ENCODE data around the gene CDH11. TPM values are rescaled to one million over a fixed set of nuclear protein-coding genes. Genes with fewer than 3 reads are reported as not detected.

Gene CDH11
- total RNA-seq, 1 donor from 2014 or later: 31.7 TPM

DNA sequence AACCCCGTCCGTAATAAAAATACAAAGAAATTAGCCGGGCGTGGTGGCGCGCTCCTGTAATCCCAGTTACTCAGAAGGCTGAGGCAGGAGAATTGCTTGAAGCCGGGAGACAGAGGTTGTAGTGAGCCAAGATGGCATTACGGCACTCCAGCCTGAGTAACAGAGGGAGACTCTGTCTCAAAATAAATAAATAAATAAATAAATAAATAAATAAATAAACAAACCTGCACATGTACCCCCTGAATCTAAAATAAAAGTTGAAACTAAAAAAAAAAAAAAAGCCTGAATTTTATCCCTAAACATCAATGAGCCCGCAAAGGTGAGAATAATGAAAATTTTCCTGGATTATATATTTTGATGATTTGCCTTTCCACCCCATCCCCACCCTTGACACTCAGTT is 124.7 kb downstream of the CDH11 start:
- TF ChIP-seq, protein P1, sequence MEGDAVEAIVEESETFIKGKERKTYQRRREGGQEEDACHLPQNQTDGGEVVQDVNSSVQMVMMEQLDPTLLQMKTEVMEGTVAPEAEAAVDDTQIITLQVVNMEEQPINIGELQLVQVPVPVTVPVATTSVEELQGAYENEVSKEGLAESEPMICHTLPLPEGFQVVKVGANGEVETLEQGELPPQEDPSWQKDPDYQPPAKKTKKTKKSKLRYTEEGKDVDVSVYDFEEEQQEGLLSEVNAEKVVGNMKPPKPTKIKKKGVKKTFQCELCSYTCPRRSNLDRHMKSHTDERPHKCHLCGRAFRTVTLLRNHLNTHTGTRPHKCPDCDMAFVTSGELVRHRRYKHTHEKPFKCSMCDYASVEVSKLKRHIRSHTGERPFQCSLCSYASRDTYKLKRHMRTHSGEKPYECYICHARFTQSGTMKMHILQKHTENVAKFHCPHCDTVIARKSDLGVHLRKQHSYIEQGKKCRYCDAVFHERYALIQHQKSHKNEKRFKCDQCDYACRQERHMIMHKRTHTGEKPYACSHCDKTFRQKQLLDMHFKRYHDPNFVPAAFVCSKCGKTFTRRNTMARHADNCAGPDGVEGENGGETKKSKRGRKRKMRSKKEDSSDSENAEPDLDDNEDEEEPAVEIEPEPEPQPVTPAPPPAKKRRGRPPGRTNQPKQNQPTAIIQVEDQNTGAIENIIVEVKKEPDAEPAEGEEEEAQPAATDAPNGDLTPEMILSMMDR (conservative IDR thresholded peaks at IDR 0.05): no peak
- Mint-ChIP-seq H3K4me3 (no peak overlapping the region), H3K27ac (ENCODE audit: unreplicated experiment) (no peak overlapping the region), H3K27me3 (ENCODE audit: low read depth) (no peaks in the 10 kb centered on the region), H3K4me1 (no peaks in the 10 kb centered on the region), H3K36me3 (ENCODE audit: low read depth) (no peaks in the 10 kb centered on the region), H3K9me3 (no peaks in the 10 kb centered on the region)
- no peak for DNase-seq (ENCODE audit: low read depth, low spot score)

- Mint-ChIP-seq H3K27me3 (ENCODE audit: low read depth) (no peaks in the 10 kb centered on the region), H3K9me3 (no peaks in the 10 kb centered on the region), H3K4me1 (no peaks in the 10 kb centered on the region), H3K4me3 (no peak overlapping the region), H3K36me3 (ENCODE audit: low read depth) (no peaks in the 10 kb centered on the region), H3K27ac (ENCODE audit: unreplicated experiment) (no peak overlapping the region)
- TF ChIP-seq, protein P1 (conservative IDR thresholded peaks at IDR 0.05): no peak
- no peak for DNase-seq (ENCODE audit: low read depth, low spot score)
Observed at GRCh38 chr16:64996641-64997040, 125.2 kb downstream of the CDH11 start.

DNA sequence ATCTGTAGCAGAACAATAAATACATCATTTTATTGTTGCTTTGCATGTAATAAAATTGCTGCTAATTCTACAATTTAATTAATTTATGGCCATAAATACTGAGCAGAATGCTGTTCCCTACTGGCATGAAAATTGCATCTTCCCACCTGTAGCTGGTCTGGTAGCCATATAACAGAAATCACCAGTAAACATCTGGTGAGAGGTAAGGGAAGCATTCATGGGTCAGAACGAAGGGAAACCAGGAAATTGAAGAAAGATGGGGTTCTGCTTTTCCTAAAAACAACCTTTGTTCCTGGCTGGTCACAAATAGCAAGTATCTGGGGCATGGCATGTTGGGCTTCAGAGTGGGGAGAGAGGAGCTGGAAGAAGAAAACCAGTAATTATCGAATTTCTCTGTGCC is 128.4 kb downstream of the CDH11 start:
- DNase-seq (ENCODE audit: low read depth, low spot score): no peak
- TF ChIP-seq, protein P1 (conservative IDR thresholded peaks at IDR 0.05): no peak
- no peak overlapping the region for H3K27ac Mint-ChIP-seq (ENCODE audit: unreplicated experiment)
- no peaks in the 10 kb centered on the region for H3K9me3 Mint-ChIP-seq
- H3K4me1 Mint-ChIP-seq: peaks cover 6% of the 10 kb centered on the region
- peaks cover 4% of the 10 kb centered on the region for H3K36me3 Mint-ChIP-seq (ENCODE audit: low read depth)
- no peak overlapping the region for H3K4me3 Mint-ChIP-seq
- H3K27me3 Mint-ChIP-seq (ENCODE audit: low read depth): no peaks in the 10 kb centered on the region

- Mint-ChIP-seq H3K27me3 (ENCODE audit: low read depth) (no peaks in the 10 kb centered on the region), H3K4me3 (no peak overlapping the region), H3K9me3 (no peaks in the 10 kb centered on the region), H3K36me3 (ENCODE audit: low read depth) (peaks cover 4% of the 10 kb centered on the region), H3K4me1 (peaks cover 6% of the 10 kb centered on the region), H3K27ac (ENCODE audit: unreplicated experiment) (no peak overlapping the region)
- TF ChIP-seq, protein P1 (conservative IDR thresholded peaks at IDR 0.05): no peak
- DNase-seq (ENCODE audit: low read depth, low spot score): no peak
Observed at GRCh38 chr16:64991001-64991400, 130.9 kb downstream of the CDH11 start.

DNA sequence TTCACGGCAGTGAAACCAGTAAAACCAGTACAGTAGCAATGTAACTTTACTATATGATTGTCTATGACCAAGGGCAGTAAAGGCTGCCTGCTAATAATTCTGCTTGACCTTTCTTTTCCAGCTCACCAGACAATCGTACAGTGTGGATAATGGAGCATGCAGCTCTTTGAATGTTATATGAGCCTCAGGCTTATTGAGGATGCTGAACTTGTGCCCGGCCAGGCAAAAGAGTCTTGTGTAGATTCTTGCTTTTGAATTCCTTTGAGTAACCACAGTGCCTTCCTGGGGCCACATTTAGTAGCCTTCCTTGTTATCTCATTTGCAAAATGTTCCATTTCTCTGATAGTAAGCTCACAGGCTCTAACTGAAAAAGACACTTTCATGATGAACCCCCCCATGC is 131.8 kb downstream of the CDH11 start:
- DNase-seq (ENCODE audit: low read depth, low spot score): no peak
- Mint-ChIP-seq H3K27ac (ENCODE audit: unreplicated experiment) (no peak overlapping the region), H3K9me3 (no peaks in the 10 kb centered on the region), H3K36me3 (ENCODE audit: low read depth) (peaks cover 4% of the 10 kb centered on the region), H3K4me1 (peaks cover 6% of the 10 kb centered on the region), H3K27me3 (ENCODE audit: low read depth) (no peaks in the 10 kb centered on the region), H3K4me3 (no peak overlapping the region)
- TF ChIP-seq, protein P1 (conservative IDR thresholded peaks at IDR 0.05): no peak

GRCh38 chr16:64989050-64989449 is 132.8 kb downstream of the CDH11 start:
- TF ChIP-seq, protein P1 (conservative IDR thresholded peaks at IDR 0.05): no peak
- Mint-ChIP-seq H3K27ac (ENCODE audit: unreplicated experiment) (peak overlapping the region; percentile 52), H3K4me1 (peaks cover 6% of the 10 kb centered on the region), H3K27me3 (ENCODE audit: low read depth) (no peaks in the 10 kb centered on the region), H3K36me3 (ENCODE audit: low read depth) (peaks cover 4% of the 10 kb centered on the region), H3K9me3 (no peaks in the 10 kb centered on the region), H3K4me3 (no peak overlapping the region)
- DNase-seq (ENCODE audit: low read depth, low spot score): no peak
